ENCODE measurements around the gene MPPED1.

Gene MPPED1

GRCh38 chr22:43411869-43412807 lies at the start of gene MPPED1:
MPPED1 (plus strand) TSS chr22:43412014; CDS start chr22:43424986, 12,972 bp downstream.
- no peak for DNase-seq (ENCODE audit: low read depth)

- DNase-seq (ENCODE audit: low read depth), result no peak
Observed at GRCh38 chr22:43363315-43364168, 48.3 kb upstream of the MPPED1 start.

- DNase-seq (ENCODE audit: low read depth), result no peak
Observed at GRCh38 chr22:43364169-43364435, 47.7 kb upstream of the MPPED1 start.

GRCh38 chr22:43365715-43366440 lies 45.9 kb upstream of the MPPED1 start:
- DNase-seq (ENCODE audit: low read depth), result no peak

- DNase-seq (ENCODE audit: low read depth), result no peak
Observed at GRCh38 chr22:43370036-43370435, 41.8 kb upstream of the MPPED1 start.

GRCh38 chr22:43375951-43376455 lies 35.8 kb upstream of the MPPED1 start:
- DNase-seq (ENCODE audit: low read depth), result no peak

- DNase-seq (ENCODE audit: low read depth), result peak; percentile 12
Observed at GRCh38 chr22:43376765-43377547, 34.9 kb upstream of the MPPED1 start.

- DNase-seq (ENCODE audit: low read depth), result no peak
Observed at GRCh38 chr22:43377548-43377895, 34.3 kb upstream of the MPPED1 start.

- no peak for DNase-seq (ENCODE audit: low read depth)
Observed at GRCh38 chr22:43377896-43378704, 33.7 kb upstream of the MPPED1 start.

GRCh38 chr22:43381693-43382092 lies 30.1 kb upstream of the MPPED1 start:
- peak; percentile 18 for DNase-seq (ENCODE audit: low read depth)

- DNase-seq (ENCODE audit: low read depth), result no peak
Observed at GRCh38 chr22:43384863-43385262, 27.0 kb upstream of the MPPED1 start.

- DNase-seq (ENCODE audit: low read depth), result peak; percentile 29
Observed at GRCh38 chr22:43385770-43386641, 25.8 kb upstream of the MPPED1 start.

GRCh38 chr22:43387815-43388214 lies 24.0 kb upstream of the MPPED1 start:
- no peak for DNase-seq (ENCODE audit: low read depth)

- DNase-seq (ENCODE audit: low read depth), result peak; percentile 31
Observed at GRCh38 chr22:43388420-43388851, 23.4 kb upstream of the MPPED1 start.

- no peak for DNase-seq (ENCODE audit: low read depth)
Observed at GRCh38 chr22:43389227-43389836, 22.5 kb upstream of the MPPED1 start.

- no peak for DNase-seq (ENCODE audit: low read depth)
Observed at GRCh38 chr22:43390166-43390565, 21.6 kb upstream of the MPPED1 start.

- DNase-seq (ENCODE audit: low read depth), result no peak
Observed at GRCh38 chr22:43390872-43391271, 20.9 kb upstream of the MPPED1 start.

- DNase-seq (ENCODE audit: low read depth), result no peak
Observed at GRCh38 chr22:43391306-43391705, 20.5 kb upstream of the MPPED1 start.

GRCh38 chr22:43392385-43392989 lies 19.3 kb upstream of the MPPED1 start:
- DNase-seq (ENCODE audit: low read depth), result no peak

Measured in T-helper 22 cell (primary cell).